Renal cortex interstitium (tissue), 11 donors: ENCODE measurements around the gene CHMP4B. TPM values are rescaled to one million over a fixed set of nuclear protein-coding genes. Genes with fewer than 3 reads are reported as not detected.
A peak's percentile ranks its signal among the peaks of the same experiment; 100 is the strongest.

Experiments used
- DNase-seq, 11 donors: peaks; one replicate each; pipeline ENCODE4 v3.0.0-alpha.2; 2013; ENCODE audit warnings: low read depth in 9 of 11, low spot score in 4 of 11; ENCODE audit errors: extremely low read depth in 1 of 11
- polyA plus RNA-seq, 3 donors: library from polyadenylated mRNA; unstranded; fragments of 120-200 nt; gene quantifications; one replicate each; pipeline ENCODE4 v1.2.1, GENCODE V29; 2013; ENCODE audit not compliant: insufficient read length in 3 of 3

CHMP4B gene
- polyA plus RNA-seq, 3 donors = 98.8 to 110 (median 105) TPM

- no peak for DNase-seq
Measured at GRCh38 chr20:33848391-33848790, 37.2 kb downstream of the CHMP4B start.

GRCh38 chr20:33850159-33850558 lies 39.0 kb downstream of the CHMP4B start:
- DNase-seq = no peak

- no peak for DNase-seq
Measured at GRCh38 chr20:33851842-33852466, 40.8 kb downstream of the CHMP4B start.

DNA sequence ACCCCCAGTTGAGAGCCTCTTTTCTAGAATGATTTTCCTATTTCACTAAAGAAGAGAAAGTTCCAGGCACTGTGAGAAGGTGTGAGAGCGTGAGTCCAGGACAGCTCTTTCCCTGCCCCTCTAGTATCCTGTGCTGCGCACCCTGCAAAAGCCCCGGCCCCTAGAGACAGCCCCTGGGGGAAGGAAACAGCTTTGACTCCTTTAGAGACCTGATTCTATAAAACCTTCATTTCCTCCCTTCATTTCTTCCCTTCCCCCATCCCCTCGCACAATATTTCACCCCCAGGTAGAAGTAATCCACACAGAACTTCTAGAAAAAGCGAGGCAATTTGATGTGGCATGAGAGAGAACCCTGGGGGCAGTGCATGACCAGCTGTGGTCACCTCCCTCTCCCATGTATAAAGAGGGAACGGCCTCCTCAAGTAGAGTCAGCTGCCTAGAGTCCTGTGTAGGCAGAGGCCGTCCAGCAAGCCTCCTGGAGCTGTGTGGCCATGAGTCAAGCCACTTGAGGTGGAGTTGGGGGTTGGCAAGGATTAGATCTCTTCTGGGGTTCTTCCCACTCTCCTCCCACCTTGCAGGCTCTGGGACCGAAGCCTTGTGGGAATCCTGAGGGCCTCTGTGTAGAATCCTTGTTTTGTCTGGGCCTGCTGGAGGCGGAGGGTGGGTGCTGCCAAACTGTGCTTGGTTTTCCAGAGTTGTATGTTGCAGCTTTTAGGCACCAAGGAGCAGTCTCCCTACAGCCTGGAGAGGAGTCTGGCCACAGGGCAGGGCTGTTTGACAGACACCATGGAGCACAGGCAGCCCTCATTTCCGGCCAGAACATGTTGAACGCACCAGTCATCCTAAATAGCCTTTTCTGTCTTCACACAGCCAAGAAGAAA lies 41.7 kb downstream of the CHMP4B start:
- DNase-seq = no peak

GRCh38 chr20:33853507-33853813 lies 42.3 kb downstream of the CHMP4B start:
- DNase-seq = no peak

- no peak for DNase-seq
Measured at GRCh38 chr20:33857722-33858563, 46.8 kb downstream of the CHMP4B start.

- DNase-seq = no peak
Measured at GRCh38 chr20:33858666-33859065, 47.5 kb downstream of the CHMP4B start.

DNA sequence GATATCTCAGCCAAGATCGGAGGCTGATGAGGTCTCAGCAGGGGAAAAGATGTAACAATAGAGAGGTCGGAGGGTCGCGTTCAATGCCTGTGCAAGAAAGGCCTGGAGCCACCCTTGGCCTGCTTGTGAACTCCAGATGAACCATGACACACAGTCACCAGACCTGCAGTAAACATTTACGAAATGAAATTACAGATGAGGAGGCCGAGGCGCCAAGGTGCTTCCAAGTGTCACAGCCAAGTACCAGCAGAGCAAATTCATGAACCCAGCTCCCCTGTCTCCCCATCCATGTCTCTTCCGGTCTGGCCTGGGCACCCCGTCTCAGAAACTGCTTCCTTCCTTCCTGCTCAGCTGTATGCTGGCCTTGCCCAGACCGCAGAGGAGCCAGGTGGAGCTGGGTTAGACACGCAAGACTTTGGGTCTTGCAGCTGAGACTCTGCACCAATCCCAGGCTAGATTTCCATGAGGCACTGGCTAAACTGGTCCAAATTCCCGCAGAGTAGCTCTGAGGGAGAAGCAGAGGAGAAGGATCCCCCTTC lies 48.1 kb downstream of the CHMP4B start:
- DNase-seq = no peak

GRCh38 chr20:33859751-33860150 lies 48.6 kb downstream of the CHMP4B start:
- no peak for DNase-seq

- DNase-seq = no peak
Measured at GRCh38 chr20:33861458-33861857, 50.3 kb downstream of the CHMP4B start.

DNA sequence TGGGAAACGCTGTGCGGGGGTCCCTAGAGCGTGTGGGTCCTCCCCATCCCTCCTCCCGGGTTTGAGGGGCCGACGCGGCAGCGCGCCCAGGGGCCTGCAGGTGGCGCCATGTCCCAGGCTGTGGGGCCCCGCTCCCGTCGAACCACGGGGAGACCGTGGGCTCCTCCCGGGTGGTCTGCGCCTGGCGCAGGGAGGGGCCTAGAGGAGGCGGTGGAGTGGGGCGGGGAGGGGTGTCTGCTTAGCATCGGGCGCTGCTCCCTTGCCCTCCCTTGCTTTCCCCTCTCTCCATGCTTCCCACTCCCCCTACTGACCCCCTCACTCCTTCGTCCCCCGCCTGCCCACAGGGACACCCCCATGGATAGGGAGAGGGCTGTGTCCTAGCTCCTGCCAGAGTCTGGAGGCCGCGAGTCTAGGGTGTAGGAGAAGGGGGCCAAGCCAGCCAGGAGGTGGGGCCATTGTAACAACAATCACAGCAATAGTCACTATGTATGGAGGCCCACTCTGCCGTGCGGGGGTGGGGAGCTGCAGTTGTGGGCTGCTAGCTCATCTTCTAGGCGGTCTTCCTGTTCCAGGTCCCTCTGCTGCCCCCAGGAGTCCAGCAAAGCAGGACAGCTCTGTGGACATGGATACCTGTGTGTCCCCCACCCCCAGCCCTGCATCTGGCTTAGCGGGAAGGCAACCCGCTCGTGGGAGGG lies 51.7 kb downstream of the CHMP4B start:
- DNase-seq = peak in 10 of 11 donors; percentile 46 to 72 (median 64)

DNA sequence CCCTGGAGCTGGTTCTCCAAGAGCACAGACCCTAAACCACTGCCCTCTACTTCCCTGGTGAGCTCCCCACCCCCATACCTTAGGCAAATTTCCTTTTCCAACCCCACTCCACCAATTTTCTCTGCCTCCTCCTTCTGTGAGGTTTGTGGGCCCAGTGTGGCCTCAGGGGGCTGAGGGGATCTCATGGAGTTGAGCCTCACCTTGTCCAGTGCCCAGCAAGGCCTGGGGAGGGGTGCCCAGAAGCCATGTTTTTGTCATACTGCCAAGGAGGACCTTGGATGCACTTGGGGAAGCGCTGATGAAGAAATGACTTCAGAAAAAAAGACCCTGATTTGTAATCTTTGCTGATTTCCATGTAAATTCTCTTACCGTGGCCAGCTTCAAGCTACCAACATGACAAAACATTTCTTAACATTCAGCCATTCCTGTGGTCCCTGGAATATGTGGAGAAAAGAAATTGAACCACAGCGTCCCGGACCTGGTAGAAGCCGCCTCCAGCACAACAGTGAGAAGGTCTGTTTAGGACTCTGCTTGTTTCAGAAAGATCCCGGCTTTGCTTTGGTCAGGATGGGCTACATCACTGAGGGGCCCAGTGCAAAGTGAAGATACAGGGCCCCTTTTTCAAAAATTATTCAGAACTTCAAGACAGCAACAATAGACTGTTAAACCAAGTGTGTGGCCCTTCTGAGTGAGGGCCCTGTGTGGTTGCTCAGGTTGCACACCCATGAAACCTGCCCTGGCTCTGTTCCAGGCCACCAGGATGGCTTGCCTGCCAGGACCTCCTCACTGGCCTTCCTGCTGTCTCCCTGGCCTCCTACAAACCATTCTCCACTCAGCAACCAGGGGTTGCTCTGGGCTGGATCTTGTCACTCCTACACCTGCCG lies 52.5 kb downstream of the CHMP4B start:
- DNase-seq = no peak

GRCh38 chr20:33864324-33864963 lies 53.3 kb downstream of the CHMP4B start:
- DNase-seq = no peak

GRCh38 chr20:33865761-33866370 lies 54.7 kb downstream of the CHMP4B start:
- no peak for DNase-seq

GRCh38 chr20:33866398-33867100 lies 55.4 kb downstream of the CHMP4B start:
- peak in 1 of 11 donors; percentile 24 for DNase-seq

DNA sequence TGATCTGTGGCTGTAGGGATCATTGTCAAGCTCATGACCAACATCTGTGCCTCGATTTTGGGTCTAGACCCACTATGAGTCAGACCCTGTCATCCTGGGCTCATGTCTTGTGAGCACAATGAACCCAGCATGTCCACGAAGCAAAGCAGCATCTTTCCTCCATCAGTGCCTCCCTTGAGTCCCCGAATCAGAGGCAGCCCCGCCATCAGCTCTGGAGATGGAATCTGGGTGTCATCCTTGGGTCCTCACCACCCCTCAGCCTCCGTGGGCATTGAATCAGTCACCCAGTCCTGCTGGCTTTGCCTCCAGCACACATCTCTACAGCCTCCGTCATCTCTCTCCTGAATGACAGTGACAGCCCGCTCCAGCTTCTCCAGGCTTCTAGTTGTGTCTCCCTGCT lies 56.9 kb downstream of the CHMP4B start:
- no peak for DNase-seq

DNA sequence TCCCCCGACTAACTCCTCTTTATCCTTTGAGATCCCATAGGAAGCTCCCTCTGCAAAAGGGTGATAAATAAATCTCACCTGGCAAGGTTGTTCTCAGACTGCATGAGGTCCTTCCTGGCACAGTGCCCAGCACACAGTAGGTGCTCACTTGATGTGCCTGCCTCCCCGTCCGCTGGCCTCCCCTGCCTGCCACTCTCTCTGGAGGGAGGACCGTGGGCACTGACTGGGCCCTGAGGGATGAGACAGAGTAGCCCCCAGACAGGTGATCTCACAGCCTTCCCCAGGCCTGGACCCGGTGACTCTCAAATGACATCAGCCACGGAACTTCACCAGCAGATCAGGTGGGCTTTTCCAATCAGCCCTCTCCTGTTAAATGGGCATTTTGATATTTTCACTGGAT lies 57.4 kb downstream of the CHMP4B start:
- DNase-seq = no peak
